Measurements from ENCODE around the gene ATG16L2. TPM values are rescaled to one million over a fixed set of nuclear protein-coding genes. Genes with fewer than 3 reads are reported as not detected.

ATG16L2 gene
- total and polyA plus RNA-seq, 9 of the 15 experiments (the other 6 are each of a cell fraction or from before 2014, with no cell fraction given) = 0.18 to 11.2 (median 6.2) TPM

Small RNAs within 50 kb of the gene (microRNA-seq; reads per million reads assigned to microRNA genes)
- gene MIR4692 (ENCODE audit: borderline microRNAs expressed) = not detected

Small RNAs within 50 kb of the gene (small RNA-seq; reads per million reads assigned to genes)
- not detected for gene MIR4692
- not detected for gene RF00019
- not detected for gene RNU6-672P

Other genes with a start within 250 kb of the ATG16L2 start
- gene PDE2A, start 140.0 kb upstream of the ATG16L2 start, total RNA-seq (2014; rRNA removed) = 0.45 and 1.6 TPM in 2 replicates
- gene PDE2A, start 140.0 kb upstream of the ATG16L2 start, total RNA-seq (2014; rRNA removed; fragmentation: Illumina TruSeq; extraction: Trizol) = 0.47 and 1.4 TPM in 2 replicates
- 0.07 and 0.11 TPM in 2 replicates for gene PDE2A, start 140.0 kb upstream of the ATG16L2 start, total RNA-seq (2015; rRNA removed; fragmentation: Illumina TruSeq; extraction: Trizol)
- gene PDE2A, start 140.0 kb upstream of the ATG16L2 start, total RNA-seq (2021) = 1.1 and 3.4 TPM in 2 replicates
- gene PDE2A, start 140.0 kb upstream of the ATG16L2 start, polyA plus RNA-seq (2011; rRNA removed) = 4.3 and 15.2 TPM in 2 replicates
- gene PDE2A, start 140.0 kb upstream of the ATG16L2 start, polyA plus RNA-seq (2014; fragmentation: Illumina TruSeq; extraction: Trizol) = 1.3 and 2.2 TPM in 2 replicates
- under 1 TPM in 1 of 2 experiments, not detected in 1; 0.21 TPM for gene PDE2A, start 140.0 kb upstream of the ATG16L2 start, polyA plus RNA-seq (2014; fragmentation: Nextera tagmentation; extraction: Ambion mirVana)
- gene PDE2A, start 140.0 kb upstream of the ATG16L2 start, polyA plus RNA-seq (2014; rRNA removed) = 1.0 and 1.6 TPM in 2 replicates
- 42.0 and 46.1 TPM in 2 replicates for gene ARAP1, start 62.0 kb upstream of the ATG16L2 start, total RNA-seq (2014; rRNA removed)
- gene ARAP1, start 62.0 kb upstream of the ATG16L2 start, total RNA-seq (2014; rRNA removed; fragmentation: Illumina TruSeq; extraction: Trizol) = 7.4 and 10.6 TPM in 2 replicates
- 24.6 and 26.1 TPM in 2 replicates for gene ARAP1, start 62.0 kb upstream of the ATG16L2 start, total RNA-seq (2015; rRNA removed; fragmentation: Illumina TruSeq; extraction: Trizol)
- gene ARAP1, start 62.0 kb upstream of the ATG16L2 start, total RNA-seq (2021) = 60.7 and 67.0 TPM in 2 replicates
- gene ARAP1, start 62.0 kb upstream of the ATG16L2 start, polyA plus RNA-seq (2011; rRNA removed) = 22.1 and 37.3 TPM in 2 replicates
- 24.6 and 31.8 TPM in 2 replicates for gene ARAP1, start 62.0 kb upstream of the ATG16L2 start, polyA plus RNA-seq (2014; fragmentation: Illumina TruSeq; extraction: Trizol)
- gene ARAP1, start 62.0 kb upstream of the ATG16L2 start, polyA plus RNA-seq (2014; fragmentation: Nextera tagmentation; extraction: Ambion mirVana) = under 1 TPM; 0.23 to 0.38 TPM
- 34.1 and 38.4 TPM in 2 replicates for gene ARAP1, start 62.0 kb upstream of the ATG16L2 start, polyA plus RNA-seq (2014; rRNA removed)
- 51.1 and 52.9 TPM in 2 replicates for gene STARD10, start 20.4 kb upstream of the ATG16L2 start, total RNA-seq (2014; rRNA removed)
- gene STARD10, start 20.4 kb upstream of the ATG16L2 start, total RNA-seq (2014; rRNA removed; fragmentation: Illumina TruSeq; extraction: Trizol) = 18.1 and 18.3 TPM in 2 replicates
- 32.3 and 35.3 TPM in 2 replicates for gene STARD10, start 20.4 kb upstream of the ATG16L2 start, total RNA-seq (2015; rRNA removed; fragmentation: Illumina TruSeq; extraction: Trizol)
- 31.9 and 37.5 TPM in 2 replicates for gene STARD10, start 20.4 kb upstream of the ATG16L2 start, total RNA-seq (2021)
- gene STARD10, start 20.4 kb upstream of the ATG16L2 start, polyA plus RNA-seq (2011; rRNA removed) = 33.8 and 53.6 TPM in 2 replicates
- 43.8 and 49.3 TPM in 2 replicates for gene STARD10, start 20.4 kb upstream of the ATG16L2 start, polyA plus RNA-seq (2014; fragmentation: Illumina TruSeq; extraction: Trizol)
- under 1 TPM; 0.15 to 0.51 TPM for gene STARD10, start 20.4 kb upstream of the ATG16L2 start, polyA plus RNA-seq (2014; fragmentation: Nextera tagmentation; extraction: Ambion mirVana)
- 37.6 and 47.9 TPM in 2 replicates for gene STARD10, start 20.4 kb upstream of the ATG16L2 start, polyA plus RNA-seq (2014; rRNA removed)

Data from K562 (cell line).